Astrocyte (in vitro differentiated cells and primary cell): ENCODE results near the gene MT1G. TPM values are rescaled to one million over a fixed set of nuclear protein-coding genes. Genes with fewer than 3 reads are reported as not detected.

Experiments used
- DNase-seq: peaks from one replicate; pipeline ENCODE4 v3.0.0-alpha.2; 2010; ENCODE audit warnings: low read depth
- FAIRE-seq: peaks from 2 replicates; lab custom pipeline; 2011; peaks lifted over from hg19 to GRCh38; lab: Jason Lieb, UNC
- H2AFZ ChIP-seq: 2 replicates; pipeline ENCODE4 v1.6.0; 2012; ENCODE audit warnings: low read depth, low read length, inconsistent platforms
- H3K27ac ChIP-seq: 2 replicates; pipeline ENCODE4 v1.5.1; 2011; ENCODE audit warnings: low read depth, low read length, inconsistent platforms
- H3K27me3 ChIP-seq: 2 replicates; pipeline ENCODE4 v1.6.0; 2011; ENCODE audit warnings: low read length, inconsistent platforms; ENCODE audit not compliant: insufficient read depth
- H3K36me3 ChIP-seq: 2 replicates; pipeline ENCODE4 v1.5.1; 2011; ENCODE audit warnings: low read length, inconsistent platforms; ENCODE audit not compliant: insufficient read depth
- H3K4me1 ChIP-seq: 2 replicates; pipeline ENCODE4 v1.5.1; 2011; ENCODE audit warnings: low read length, inconsistent platforms; ENCODE audit not compliant: insufficient read depth
- H3K4me2 ChIP-seq: 2 replicates; pipeline ENCODE4 v1.6.0; 2012; ENCODE audit warnings: low read length, inconsistent platforms
- H3K4me3 ChIP-seq: 2 replicates; pipeline ENCODE4 v1.5.1; 2011; ENCODE audit warnings: low read depth, mild to moderate bottlenecking, low read length, inconsistent platforms; ENCODE audit not compliant: insufficient read depth
- H3K79me2 ChIP-seq: 2 replicates; pipeline ENCODE4 v1.6.0; 2012; ENCODE audit warnings: mild to moderate bottlenecking, low read length, inconsistent platforms; ENCODE audit not compliant: insufficient read depth
- H3K9ac ChIP-seq: 2 replicates; pipeline ENCODE4 v1.6.0; 2012; ENCODE audit warnings: mild to moderate bottlenecking, low read length, inconsistent platforms
- H3K9me3 ChIP-seq: 2 replicates; pipeline ENCODE4 v1.5.1; 2012; ENCODE audit warnings: low read depth, mild to moderate bottlenecking, low read length, inconsistent platforms; ENCODE audit not compliant: insufficient read depth
- H4K20me1 ChIP-seq: 2 replicates; pipeline ENCODE4 v1.6.0; 2012; ENCODE audit warnings: low read length, inconsistent platforms; ENCODE audit not compliant: insufficient read depth
- H3K27ac Mint-ChIP-seq: one replicate; pipeline ENCODE4 v1.8.0; 2021; ENCODE audit warnings: mild to moderate bottlenecking, mixed read lengths; ENCODE audit not compliant: unreplicated experiment
- H3K27me3 Mint-ChIP-seq: one replicate; pipeline ENCODE4 v1.8.0; 2021; ENCODE audit warnings: low read depth, mixed read lengths; ENCODE audit not compliant: unreplicated experiment
- H3K36me3 Mint-ChIP-seq: one replicate; pipeline ENCODE4 v1.8.0; 2021; ENCODE audit warnings: low read depth, mixed read lengths; ENCODE audit not compliant: unreplicated experiment
- H3K4me1 Mint-ChIP-seq: one replicate; pipeline ENCODE4 v1.8.0; 2021; ENCODE audit warnings: low read depth, mixed read lengths; ENCODE audit not compliant: unreplicated experiment
- H3K4me3 Mint-ChIP-seq: one replicate; pipeline ENCODE4 v1.8.0; 2021; ENCODE audit warnings: mild to moderate bottlenecking, moderate library complexity, mixed read lengths; ENCODE audit not compliant: unreplicated experiment
- H3K9me3 Mint-ChIP-seq: one replicate; pipeline ENCODE4 v1.8.0; 2021; ENCODE audit warnings: mild to moderate bottlenecking, mixed read lengths; ENCODE audit not compliant: unreplicated experiment
- EZH2 ChIP-seq: IDR thresholded peaks from 2 replicates; pipeline ENCODE4 v1.6.1; 2012; ENCODE audit warnings: mild to moderate bottlenecking, low read length, inconsistent platforms; ENCODE audit not compliant: insufficient read depth
- total RNA-seq: library from RNA; stranded (reverse); gene quantifications from 2 replicates; pipeline ENCODE4 v1.2.1, GENCODE V29; 2021
- TF ChIP-seq, protein P1 (sequence below): IDR thresholded peaks from 2 replicates; pipeline ENCODE4 v1.5.1; 2011; ENCODE audit warnings: low read depth, mild to moderate bottlenecking, inconsistent platforms, low read length, moderate library complexity; ENCODE audit not compliant: insufficient read depth

The MT1G gene
- total RNA-seq, 1 donor from 2014 or later = not detected

DNA sequence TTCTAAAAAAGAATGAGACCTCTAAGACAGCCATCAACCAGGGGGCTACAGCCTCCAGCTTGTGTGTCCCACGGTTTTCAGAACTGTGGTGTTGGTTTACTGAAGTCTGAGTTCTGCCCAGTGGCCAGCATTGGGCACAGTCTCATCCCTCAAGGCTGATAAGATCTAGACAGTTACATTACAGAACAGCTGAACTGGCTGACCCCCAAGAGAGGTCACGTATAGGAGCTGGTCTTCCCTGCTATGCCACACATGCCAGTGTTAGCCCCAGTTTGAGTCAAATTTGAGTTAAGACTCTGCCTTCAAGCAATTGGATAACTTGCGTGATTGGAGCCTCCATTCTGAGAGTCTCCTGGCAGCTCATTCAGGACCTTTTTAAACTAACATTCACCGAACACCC lies 47.3 kb upstream of the MT1G start:
- Mint-ChIP-seq H3K36me3 (no peaks in the 10 kb centered on the region), H3K27ac (no peak overlapping the region), H3K27me3 (peaks cover 15% of the 10 kb centered on the region), H3K9me3 (no peaks in the 10 kb centered on the region), H3K4me3 (no peak overlapping the region), H3K4me1 (no peaks in the 10 kb centered on the region)
- FAIRE-seq = no peak
- Histone ChIP-seq H3K4me2 (no peak overlapping the region), H3K27me3 (no peaks in the 10 kb centered on the region), H3K79me2 (no peaks in the 10 kb centered on the region), H2AFZ (no peak overlapping the region), H3K4me1 (no peaks in the 10 kb centered on the region), H3K36me3 (no peaks in the 10 kb centered on the region), H3K4me3 (no peak overlapping the region), H3K9me3 (no peaks in the 10 kb centered on the region), H3K9ac (no peak overlapping the region), H3K27ac (no peak overlapping the region), H4K20me1 (no peaks in the 10 kb centered on the region)
- no peak for DNase-seq
- TF ChIP-seq, protein P1, sequence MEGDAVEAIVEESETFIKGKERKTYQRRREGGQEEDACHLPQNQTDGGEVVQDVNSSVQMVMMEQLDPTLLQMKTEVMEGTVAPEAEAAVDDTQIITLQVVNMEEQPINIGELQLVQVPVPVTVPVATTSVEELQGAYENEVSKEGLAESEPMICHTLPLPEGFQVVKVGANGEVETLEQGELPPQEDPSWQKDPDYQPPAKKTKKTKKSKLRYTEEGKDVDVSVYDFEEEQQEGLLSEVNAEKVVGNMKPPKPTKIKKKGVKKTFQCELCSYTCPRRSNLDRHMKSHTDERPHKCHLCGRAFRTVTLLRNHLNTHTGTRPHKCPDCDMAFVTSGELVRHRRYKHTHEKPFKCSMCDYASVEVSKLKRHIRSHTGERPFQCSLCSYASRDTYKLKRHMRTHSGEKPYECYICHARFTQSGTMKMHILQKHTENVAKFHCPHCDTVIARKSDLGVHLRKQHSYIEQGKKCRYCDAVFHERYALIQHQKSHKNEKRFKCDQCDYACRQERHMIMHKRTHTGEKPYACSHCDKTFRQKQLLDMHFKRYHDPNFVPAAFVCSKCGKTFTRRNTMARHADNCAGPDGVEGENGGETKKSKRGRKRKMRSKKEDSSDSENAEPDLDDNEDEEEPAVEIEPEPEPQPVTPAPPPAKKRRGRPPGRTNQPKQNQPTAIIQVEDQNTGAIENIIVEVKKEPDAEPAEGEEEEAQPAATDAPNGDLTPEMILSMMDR = no peak
- no peak for TF ChIP-seq EZH2

DNA sequence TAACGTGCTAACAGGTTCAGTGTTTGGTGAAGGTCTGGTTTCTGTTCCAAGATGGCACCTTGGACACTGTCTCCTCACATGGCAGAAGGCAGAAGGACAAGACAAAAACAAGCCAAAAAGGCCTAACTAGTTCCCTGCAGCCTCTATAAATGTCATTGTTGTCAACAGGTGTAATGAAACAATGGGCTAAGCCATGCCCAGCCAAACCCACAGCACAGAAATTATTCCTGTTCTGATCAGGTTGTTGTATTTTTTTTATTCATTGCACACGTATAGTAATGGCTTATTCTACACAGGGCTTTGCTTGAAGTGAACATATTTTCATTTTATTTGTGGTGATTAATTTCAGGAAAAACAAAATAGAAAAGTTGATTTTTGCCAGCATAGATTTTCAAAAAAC lies 45.9 kb upstream of the MT1G start:
- H3K9ac ChIP-seq = no peak overlapping the region
- Mint-ChIP-seq H3K27me3 (peaks cover 27% of the 10 kb centered on the region), H3K36me3 (no peaks in the 10 kb centered on the region), H3K4me3 (no peak overlapping the region), H3K4me1 (no peaks in the 10 kb centered on the region), H3K27ac (no peak overlapping the region), H3K9me3 (no peaks in the 10 kb centered on the region)
- TF ChIP-seq, protein P1 = no peak
- no peak for TF ChIP-seq EZH2
- H3K79me2 ChIP-seq = no peaks in the 10 kb centered on the region
- no peak overlapping the region for H3K4me3 ChIP-seq
- no peak overlapping the region for H3K4me2 ChIP-seq
- no peaks in the 10 kb centered on the region for H3K27me3 ChIP-seq
- H3K9me3 ChIP-seq = no peaks in the 10 kb centered on the region
- DNase-seq (no peak), FAIRE-seq (peak; percentile 29)
- H4K20me1 ChIP-seq = no peaks in the 10 kb centered on the region
- no peaks in the 10 kb centered on the region for H3K4me1 ChIP-seq
- H2AFZ ChIP-seq = no peak overlapping the region
- H3K27ac ChIP-seq = no peak overlapping the region
- H3K36me3 ChIP-seq = no peaks in the 10 kb centered on the region

DNA sequence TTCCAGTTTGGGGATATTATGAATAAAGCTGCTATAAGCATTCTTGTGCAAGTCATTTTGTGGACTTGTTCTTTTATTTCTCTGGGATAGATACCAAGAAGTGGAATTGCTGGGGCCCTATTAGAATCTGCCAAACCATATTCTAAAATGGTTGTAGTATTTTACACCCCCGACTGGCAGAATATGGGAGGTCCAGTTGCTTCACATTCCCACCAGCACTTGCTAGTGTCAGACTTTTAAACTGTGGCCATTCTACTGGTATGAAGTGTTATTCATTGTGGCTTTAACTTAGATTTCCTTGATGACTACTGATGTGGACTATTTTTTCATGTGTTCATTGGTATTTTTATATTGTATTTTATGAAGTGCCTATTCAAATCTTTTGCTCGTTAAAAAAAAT lies 44.0 kb upstream of the MT1G start:
- H3K36me3 Mint-ChIP-seq = no peaks in the 10 kb centered on the region
- Histone ChIP-seq H2AFZ (no peak overlapping the region), H4K20me1 (no peaks in the 10 kb centered on the region), H3K79me2 (no peaks in the 10 kb centered on the region), H3K4me3 (no peak overlapping the region), H3K36me3 (no peaks in the 10 kb centered on the region), H3K4me2 (no peak overlapping the region), H3K4me1 (no peaks in the 10 kb centered on the region), H3K9ac (no peak overlapping the region), H3K9me3 (no peaks in the 10 kb centered on the region), H3K27me3 (peaks cover 2% of the 10 kb centered on the region), H3K27ac (no peak overlapping the region)
- TF ChIP-seq, protein P1 = no peak
- no peak for TF ChIP-seq EZH2
- H3K4me1 Mint-ChIP-seq = no peaks in the 10 kb centered on the region
- H3K27ac Mint-ChIP-seq = no peak overlapping the region
- H3K4me3 Mint-ChIP-seq = no peak overlapping the region
- H3K27me3 Mint-ChIP-seq = peaks cover 27% of the 10 kb centered on the region
- H3K9me3 Mint-ChIP-seq = no peaks in the 10 kb centered on the region
- FAIRE-seq = no peak
- no peak for DNase-seq
